ENCODE results near the gene CISD3. TPM values are rescaled to one million over a fixed set of nuclear protein-coding genes. Genes with fewer than 3 reads are reported as not detected.

Gene CISD3
- total RNA-seq, 2 experiments from 2014 or later, result 43.2 to 44.2 TPM

GRCh38 chr17:38729368-38729885 lies 714 bp upstream of the CISD3 start:
- TF ChIP-seq CTCF (IDR thresholded peaks at IDR 0.05), result no peak
- H3K36me3 Mint-ChIP-seq (ENCODE audit: low read depth), result peaks cover 37% of the 10 kb centered on the region
- DNase-seq (no peak), ATAC-seq (no peak)
- CTCF ChIA-PET, result interaction anchor here (0.9 to 3.1 kb wide), 11 partner anchors 11 to 171 kb away, joined by 4 to 12 read pairs (median 7); partner anchors contain the start of genes EPOP and PSMB3
- H3K9me3 Mint-ChIP-seq, result no peaks in the 10 kb centered on the region
- POLR2A ChIA-PET, result interaction anchor here (1.0 to 15.9 kb wide), 7 partner anchors 10 to 171 kb away, joined by 3 to 390 read pairs (median 5); partner anchors contain the start of genes EPOP and MLLT6
- peak overlapping the region; percentile 69 for H3K4me3 Mint-ChIP-seq
- intact Hi-C loops (cut with micrococcal nuclease), result loop anchor here (2.0 kb wide), 1 partner anchor 53 kb away; no protein-coding TSS in a partner anchor
- H3K27me3 Mint-ChIP-seq, result no peaks in the 10 kb centered on the region
- H3K27ac Mint-ChIP-seq, result peak overlapping the region; percentile 99
- peaks cover 80% of the 10 kb centered on the region for H3K4me1 Mint-ChIP-seq (ENCODE audit: low read depth)

- DNase-seq (peak; percentile 39), ATAC-seq (no peak)
- CTCF ChIA-PET, result interaction anchor here (0.7 to 9.4 kb wide), 12 partner anchors 11 to 422 kb away, joined by 3 to 160 read pairs (median 4); partner anchors contain the start of genes EPOP and PSMB3
- no peak for TF ChIP-seq CTCF (IDR thresholded peaks at IDR 0.05)
- Mint-ChIP-seq H3K27ac (peak overlapping the region; percentile 94), H3K9me3 (no peaks in the 10 kb centered on the region), H3K36me3 (ENCODE audit: low read depth) (peaks cover 32% of the 10 kb centered on the region), H3K4me1 (ENCODE audit: low read depth) (peaks cover 80% of the 10 kb centered on the region), H3K27me3 (no peaks in the 10 kb centered on the region), H3K4me3 (peak overlapping the region; percentile 89)
- intact Hi-C loops (cut with micrococcal nuclease), result loop anchor here (5.0 kb wide), 1 partner anchor 33 kb away; no protein-coding TSS in a partner anchor
- POLR2A ChIA-PET, result interaction anchor here (0.9 to 2.5 kb wide), 16 partner anchors 8 to 64 kb away, joined by 3 to 13 read pairs (median 5); partner anchors contain the start of gene MLLT6
These were observed 612 bp downstream of the CISD3 start for GRCh38 chr17:38730526-38731379.

GRCh38 chr17:38731526-38732294 lies 1.6 kb downstream of the CISD3 start:
- no peak for TF ChIP-seq CTCF (IDR thresholded peaks at IDR 0.05)
- H3K9me3 Mint-ChIP-seq, result no peaks in the 10 kb centered on the region
- no peak for ATAC-seq
- peak overlapping the region; percentile 89 for H3K4me3 Mint-ChIP-seq
- H3K36me3 Mint-ChIP-seq (ENCODE audit: low read depth), result peaks cover 29% of the 10 kb centered on the region
- no peak for DNase-seq
- ChIA-PET CTCF (interaction anchor here (0.8 to 9.4 kb wide), 8 partner anchors 19 to 421 kb away, joined by 3 to 160 read pairs (median 6); partner anchors contain the start of genes EPOP and PSMB3), POLR2A (interaction anchor here (0.6 to 2.5 kb wide), 15 partner anchors 9 to 65 kb away, joined by 3 to 13 read pairs (median 4); partner anchors contain the start of gene MLLT6)
- H3K27ac Mint-ChIP-seq, result peak overlapping the region; percentile 94
- peaks cover 73% of the 10 kb centered on the region for H3K4me1 Mint-ChIP-seq (ENCODE audit: low read depth)
- intact Hi-C loops (cut with micrococcal nuclease), result loop anchor here (5.0 kb wide), 1 partner anchor 34 kb away; no protein-coding TSS in a partner anchor
- no peaks in the 10 kb centered on the region for H3K27me3 Mint-ChIP-seq

- Mint-ChIP-seq H3K36me3 (ENCODE audit: low read depth) (peaks cover 27% of the 10 kb centered on the region), H3K27ac (peak overlapping the region; percentile 82), H3K27me3 (no peaks in the 10 kb centered on the region), H3K4me3 (peak overlapping the region; percentile 89), H3K9me3 (no peaks in the 10 kb centered on the region), H3K4me1 (ENCODE audit: low read depth) (peaks cover 66% of the 10 kb centered on the region)
- intact Hi-C loops (cut with micrococcal nuclease), result loop anchor here (5.0 kb wide), 1 partner anchor 35 kb away; no protein-coding TSS in a partner anchor
- ChIA-PET CTCF (interaction anchor here (1.2 to 9.4 kb wide), 4 partner anchors 13 to 65 kb away, joined by 4 to 160 read pairs (median 30); partner anchors contain the start of gene EPOP), POLR2A (interaction anchor here (0.6 to 2.5 kb wide), 3 partner anchors 27 to 54 kb away, joined by 3 to 13 read pairs (median 4); no protein-coding TSS in a partner anchor)
- DNase-seq (no peak), ATAC-seq (no peak)
- no peak for TF ChIP-seq CTCF (IDR thresholded peaks at IDR 0.05)
These were observed 2.5 kb downstream of the CISD3 start for GRCh38 chr17:38732376-38733281.

Data from activated CD8-positive, alpha-beta T cell treated with anti-CD3 and anti-CD28 coated beads for 36 hours (primary cell).